HL-60/S4 treated with phorbol 12-myristate 13-acetate at 8.2 ng/mL for 4 days and 3 days (cell line): ENCODE measurements around the gene CACNB2.

Experiments used
- in situ Hi-C: fragments of 300-500 bp; cut with MboI; formaldehyde crosslinking; loops from 2 replicates; pipeline ENCODE4 v1.15.0; 2022; ENCODE audit warnings: low sequenced_read_pairs

CACNB2 gene

GRCh38 chr10:18328941-18329340, 188.7 kb downstream of the CACNB2 start:
- in situ Hi-C loops, result no loop called here

- in situ Hi-C loops, result no loop called here
Measured at GRCh38 chr10:18332048-18332447, 191.8 kb downstream of the CACNB2 start.

- in situ Hi-C loops, result no loop called here
Measured at GRCh38 chr10:18332484-18332883, 192.3 kb downstream of the CACNB2 start.

GRCh38 chr10:18333621-18334020, 193.4 kb downstream of the CACNB2 start:
- in situ Hi-C loops, result no loop called here

GRCh38 chr10:18334116-18334867, 194.1 kb downstream of the CACNB2 start:
- in situ Hi-C loops, result no loop called here

GRCh38 chr10:18340496-18341051, 200.3 kb downstream of the CACNB2 start:
- in situ Hi-C loops, result no loop called here

- in situ Hi-C loops, result no loop called here
Measured at GRCh38 chr10:18341055-18341454, 200.8 kb downstream of the CACNB2 start.

GRCh38 chr10:18343573-18343972, 203.3 kb downstream of the CACNB2 start:
- in situ Hi-C loops, result no loop called here

GRCh38 chr10:18345308-18345707, 205.1 kb downstream of the CACNB2 start:
- in situ Hi-C loops, result no loop called here

GRCh38 chr10:18350340-18350739, 210.1 kb downstream of the CACNB2 start:
- in situ Hi-C loops, result no loop called here

- in situ Hi-C loops, result no loop called here
Measured at GRCh38 chr10:18351421-18351820, 211.2 kb downstream of the CACNB2 start.

GRCh38 chr10:18352175-18352574, 212.0 kb downstream of the CACNB2 start:
- in situ Hi-C loops, result no loop called here

GRCh38 chr10:18359812-18360211, 219.6 kb downstream of the CACNB2 start:
- in situ Hi-C loops, result no loop called here

- in situ Hi-C loops, result no loop called here
Measured at GRCh38 chr10:18362892-18363291, 222.7 kb downstream of the CACNB2 start.

- in situ Hi-C loops, result no loop called here
Measured at GRCh38 chr10:18364987-18365775, 225.0 kb downstream of the CACNB2 start.

- in situ Hi-C loops, result no loop called here
Measured at GRCh38 chr10:18367840-18368239, 227.6 kb downstream of the CACNB2 start.

GRCh38 chr10:18368273-18368672, 228.0 kb downstream of the CACNB2 start:
- in situ Hi-C loops, result no loop called here

- in situ Hi-C loops, result no loop called here
Measured at GRCh38 chr10:18368682-18369081, 228.5 kb downstream of the CACNB2 start.

- in situ Hi-C loops, result no loop called here
Measured at GRCh38 chr10:18369859-18370473, 229.7 kb downstream of the CACNB2 start.

- in situ Hi-C loops, result no loop called here
Measured at GRCh38 chr10:18376650-18377049, 236.4 kb downstream of the CACNB2 start.

GRCh38 chr10:18377898-18378297, 237.7 kb downstream of the CACNB2 start:
- in situ Hi-C loops, result no loop called here
